Lower lobe of right lung (tissue), 2 donors: ENCODE results near the gene ARID3B. TPM values are rescaled to one million over a fixed set of nuclear protein-coding genes. Genes with fewer than 3 reads are reported as not detected.
"Not testable (repeated sequence)": the region's sequence is repeated elsewhere in the genome, so short reads cannot be mapped to it uniquely, and the experiment has no call there.

Source experiments
- ATAC-seq, 2 donors: fragments of 200-7000 bp; cut with Tn5 transposase; one replicate each; pipeline ENCODE4 v1.9.1; 2020 to 2022; ENCODE audit warnings: mild to moderate bottlenecking in 2 of 2, moderate library complexity in 2 of 2
- DNase-seq: peaks from one replicate; pipeline ENCODE4 v3.0.0-alpha.2; 2020
- H3K27ac ChIP-seq: fragments of 200-600 bp; one replicate; pipeline ENCODE4 v1.8.0; 2022
- H3K27me3 ChIP-seq: fragments of 200-600 bp; one replicate; pipeline ENCODE4 v1.8.0; 2022; ENCODE audit warnings: low read depth
- H3K36me3 ChIP-seq: fragments of 200-600 bp; one replicate; pipeline ENCODE4 v1.8.0; 2022; ENCODE audit warnings: mild to moderate bottlenecking
- H3K4me1 ChIP-seq: fragments of 200-600 bp; one replicate; pipeline ENCODE4 v1.8.0; 2022
- H3K4me3 ChIP-seq: fragments of 200-600 bp; one replicate; pipeline ENCODE4 v1.8.0; 2022; ENCODE audit warnings: mild to moderate bottlenecking
- H3K9me3 ChIP-seq: fragments of 200-600 bp; one replicate; pipeline ENCODE4 v1.8.0; 2022
- intact Hi-C: fragments of 100-400 bp; cut with DNase I; formaldehyde crosslinking; loops from one replicate; pipeline ENCODE4 v1.11.0; 2022
- total RNA-seq: library from RNA; stranded (reverse); fragmentation: NEBNext Ultra II Directional; extraction: Animal tissue kit (Norgen Biotek cat#: 25700); gene quantifications from one replicate; pipeline ENCODE4 v1.2.1, GENCODE V29; 2021
- TF ChIP-seq, protein P1 (sequence below): fragments of 200-600 bp; IDR thresholded peaks from one replicate; pipeline ENCODE4 v1.8.0; 2022; ENCODE audit warnings: antibody characterized with exemption, mild to moderate bottlenecking
- donor health status: DM: no; HTN: yes; CAD: no; lungs with severe emphysema.

The ARID3B gene
- total RNA-seq, 1 donor from 2014 or later: 11.1 TPM

DNA sequence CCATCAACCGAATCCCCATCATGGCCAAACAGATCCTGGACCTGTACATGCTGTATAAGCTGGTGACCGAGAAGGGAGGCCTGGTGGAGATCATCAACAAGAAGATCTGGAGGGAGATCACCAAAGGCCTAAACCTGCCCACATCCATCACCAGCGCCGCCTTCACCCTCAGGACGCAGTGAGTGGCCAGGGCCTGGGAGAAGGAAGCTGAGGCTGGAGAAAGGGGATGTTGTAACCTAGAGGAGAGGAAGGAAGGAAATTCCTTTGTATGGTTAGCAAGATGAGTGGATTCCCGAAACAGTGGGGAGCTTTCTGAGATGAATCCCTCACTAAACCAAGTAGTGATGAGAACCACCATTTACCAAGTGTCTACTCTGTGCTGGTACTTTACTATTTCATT, 48.8 kb downstream of the ARID3B start:
- TF ChIP-seq, protein P1, sequence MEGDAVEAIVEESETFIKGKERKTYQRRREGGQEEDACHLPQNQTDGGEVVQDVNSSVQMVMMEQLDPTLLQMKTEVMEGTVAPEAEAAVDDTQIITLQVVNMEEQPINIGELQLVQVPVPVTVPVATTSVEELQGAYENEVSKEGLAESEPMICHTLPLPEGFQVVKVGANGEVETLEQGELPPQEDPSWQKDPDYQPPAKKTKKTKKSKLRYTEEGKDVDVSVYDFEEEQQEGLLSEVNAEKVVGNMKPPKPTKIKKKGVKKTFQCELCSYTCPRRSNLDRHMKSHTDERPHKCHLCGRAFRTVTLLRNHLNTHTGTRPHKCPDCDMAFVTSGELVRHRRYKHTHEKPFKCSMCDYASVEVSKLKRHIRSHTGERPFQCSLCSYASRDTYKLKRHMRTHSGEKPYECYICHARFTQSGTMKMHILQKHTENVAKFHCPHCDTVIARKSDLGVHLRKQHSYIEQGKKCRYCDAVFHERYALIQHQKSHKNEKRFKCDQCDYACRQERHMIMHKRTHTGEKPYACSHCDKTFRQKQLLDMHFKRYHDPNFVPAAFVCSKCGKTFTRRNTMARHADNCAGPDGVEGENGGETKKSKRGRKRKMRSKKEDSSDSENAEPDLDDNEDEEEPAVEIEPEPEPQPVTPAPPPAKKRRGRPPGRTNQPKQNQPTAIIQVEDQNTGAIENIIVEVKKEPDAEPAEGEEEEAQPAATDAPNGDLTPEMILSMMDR: no peak
- Histone ChIP-seq H3K4me3 (no peak overlapping the region), H3K27me3 (no peaks in the 10 kb centered on the region), H3K36me3 (peaks cover 68% of the 10 kb centered on the region), H3K4me1 (peaks cover 19% of the 10 kb centered on the region), H3K27ac (no peak overlapping the region), H3K9me3 (no peaks in the 10 kb centered on the region)
- DNase-seq: no peak
- intact Hi-C loops: no loop called here
- ATAC-seq: no peak

- no peaks in the 10 kb centered on the region for H3K9me3 ChIP-seq
- intact Hi-C loops: no loop called here
- H3K27me3 ChIP-seq: no peaks in the 10 kb centered on the region
- TF ChIP-seq, protein P1: no peak
- peaks cover 56% of the 10 kb centered on the region for H3K36me3 ChIP-seq
- no peak for DNase-seq
- ATAC-seq: no peak
- H3K27ac ChIP-seq: no peak overlapping the region
- H3K4me3 ChIP-seq: no peak overlapping the region
- H3K4me1 ChIP-seq: peaks cover 19% of the 10 kb centered on the region
These were observed 51.2 kb downstream of the ARID3B start for GRCh38 chr15:74592222-74592621.

DNA sequence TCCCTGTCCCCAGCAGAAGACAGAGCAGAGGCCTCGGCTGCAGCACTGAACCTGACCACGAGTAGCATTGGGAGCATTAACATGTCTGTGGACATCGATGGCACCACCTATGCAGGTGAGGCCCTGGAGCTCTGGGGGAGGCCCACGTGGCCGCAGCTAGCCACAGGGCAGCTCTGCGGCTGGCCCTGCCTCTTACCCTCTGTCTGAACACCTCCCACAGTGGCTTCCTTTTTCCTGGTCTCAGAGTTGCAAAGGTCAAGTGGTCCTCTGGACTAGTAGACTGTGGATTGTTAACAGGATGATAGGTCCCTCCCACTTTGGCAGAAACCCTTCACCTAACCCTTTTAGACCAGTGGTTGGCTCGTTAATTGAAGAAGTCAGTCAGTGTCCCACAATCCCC, 52.1 kb downstream of the ARID3B start:
- TF ChIP-seq, protein P1: no peak
- DNase-seq (no peak), ATAC-seq (peak; percentile 66 to 73)
- Histone ChIP-seq H3K27ac (no peak overlapping the region), H3K36me3 (peaks cover 52% of the 10 kb centered on the region), H3K4me3 (no peak overlapping the region), H3K27me3 (no peaks in the 10 kb centered on the region), H3K9me3 (no peaks in the 10 kb centered on the region), H3K4me1 (peaks cover 23% of the 10 kb centered on the region)
- intact Hi-C loops: no loop called here

DNA sequence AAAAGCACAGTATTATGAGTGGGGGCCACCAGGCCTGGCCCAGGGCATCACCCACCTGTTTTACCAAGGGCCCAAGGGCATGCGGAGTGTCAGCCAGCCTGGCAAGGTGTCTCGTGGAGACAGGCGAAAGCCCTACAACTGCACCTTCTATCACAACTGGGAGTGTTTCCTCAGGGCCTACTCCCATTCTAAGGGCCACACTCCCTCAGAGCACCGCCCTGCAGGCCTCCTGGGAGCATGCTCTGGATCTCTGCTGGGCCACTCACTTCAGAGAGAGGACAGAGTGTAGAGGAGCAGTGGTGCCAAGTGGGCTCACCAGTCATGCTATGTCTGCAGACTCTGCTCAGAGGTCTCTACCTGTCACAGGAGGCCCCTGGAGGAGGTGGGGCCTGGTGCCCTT, 53.4 kb downstream of the ARID3B start:
- TF ChIP-seq, protein P1: no peak
- H3K27me3 ChIP-seq: no peaks in the 10 kb centered on the region
- no peak overlapping the region for H3K4me3 ChIP-seq
- no peak overlapping the region for H3K27ac ChIP-seq
- H3K36me3 ChIP-seq: peaks cover 51% of the 10 kb centered on the region
- ATAC-seq (no peak), DNase-seq (no peak)
- intact Hi-C loops: no loop called here
- no peaks in the 10 kb centered on the region for H3K9me3 ChIP-seq
- H3K4me1 ChIP-seq: peaks cover 19% of the 10 kb centered on the region

DNA sequence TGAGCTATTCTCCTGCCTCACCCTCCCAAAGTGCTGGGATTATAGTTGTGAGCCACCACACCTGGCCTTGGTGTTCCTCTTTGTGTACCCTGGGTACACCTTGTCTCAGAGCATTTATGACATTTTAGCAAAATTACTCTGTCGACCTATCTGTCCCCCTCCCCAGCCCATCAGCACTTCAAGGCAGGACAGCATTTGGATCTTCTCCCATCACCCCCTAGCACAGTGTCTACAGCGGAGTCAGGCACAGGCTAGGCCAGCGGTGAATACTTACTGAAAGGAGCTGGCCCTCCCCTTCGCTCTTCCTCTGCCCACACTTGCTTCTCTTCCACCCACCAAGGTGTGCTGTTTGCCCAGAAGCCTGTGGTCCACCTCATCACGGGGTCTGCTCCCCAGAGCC, 54.3 kb downstream of the ARID3B start:
- ATAC-seq: no peak
- H3K27me3 ChIP-seq: no peaks in the 10 kb centered on the region
- H3K4me3 ChIP-seq: no peak overlapping the region
- peaks cover 43% of the 10 kb centered on the region for H3K36me3 ChIP-seq
- TF ChIP-seq, protein P1: no peak
- intact Hi-C loops: no loop called here
- H3K9me3 ChIP-seq: no peaks in the 10 kb centered on the region
- DNase-seq: no peak
- H3K27ac ChIP-seq: no peak overlapping the region
- peaks cover 20% of the 10 kb centered on the region for H3K4me1 ChIP-seq

GRCh38 chr15:74596736-74597135, 55.7 kb downstream of the ARID3B start:
- H3K9me3 ChIP-seq, H3K4me3 ChIP-seq, H3K27me3 ChIP-seq, DNase-seq, ATAC-seq, H3K27ac ChIP-seq, intact Hi-C loops: not testable (repeated sequence)
- peaks cover 29% of the 10 kb centered on the region for H3K36me3 ChIP-seq
- peaks cover 20% of the 10 kb centered on the region for H3K4me1 ChIP-seq

DNA sequence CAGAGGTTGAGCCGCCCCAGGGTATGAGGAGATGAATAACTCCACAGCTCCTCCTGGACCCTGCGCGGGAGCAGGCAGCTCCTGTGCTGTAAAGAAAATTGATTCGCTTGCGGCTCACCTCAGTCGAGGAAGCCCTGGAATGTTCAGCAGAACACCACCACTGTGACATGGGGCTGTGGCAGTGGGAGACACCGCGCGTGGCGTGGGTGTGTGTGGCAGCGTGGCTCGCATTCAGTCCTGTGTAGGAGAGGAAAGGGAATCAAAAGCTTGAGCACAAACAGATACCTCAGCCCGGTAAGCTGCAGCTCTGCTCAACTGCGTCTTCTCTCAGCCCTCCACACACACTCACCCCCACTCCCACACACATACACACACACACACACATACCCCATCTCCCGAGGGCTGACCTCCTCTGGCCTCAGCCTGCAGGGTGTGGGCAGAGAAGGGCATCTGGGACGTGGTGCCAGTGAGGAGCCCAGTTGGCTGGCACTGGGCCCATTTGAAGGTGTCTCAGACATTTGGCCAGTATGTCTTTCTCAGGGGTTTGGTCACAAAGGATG, 56.2 kb downstream of the ARID3B start:
- intact Hi-C loops, H3K27ac ChIP-seq, H3K4me3 ChIP-seq, H3K9me3 ChIP-seq, ATAC-seq, H3K27me3 ChIP-seq, DNase-seq: not testable (repeated sequence)
- peaks cover 24% of the 10 kb centered on the region for H3K36me3 ChIP-seq
- peaks cover 20% of the 10 kb centered on the region for H3K4me1 ChIP-seq
